Glutamatergic neuron (in vitro differentiated cells): ENCODE measurements around the gene RPS6KA2. TPM values are rescaled to one million over a fixed set of nuclear protein-coding genes. Genes with fewer than 3 reads are reported as not detected.
A peak's percentile ranks its signal among the peaks of the same experiment; 100 is the strongest.

Source experiments
- DNase-seq: peaks from one replicate; pipeline ENCODE4 v3.0.0; 2022
- H3K27ac Mint-ChIP-seq: one replicate; pipeline ENCODE4 v1.8.0; 2020; ENCODE audit warnings: mild to moderate bottlenecking, mixed read lengths, inconsistent platforms; ENCODE audit not compliant: unreplicated experiment
- H3K27me3 Mint-ChIP-seq: one replicate; pipeline ENCODE4 v1.8.0; 2020; ENCODE audit warnings: mild to moderate bottlenecking, moderate library complexity, mixed read lengths, inconsistent platforms; ENCODE audit not compliant: unreplicated experiment
- H3K36me3 Mint-ChIP-seq: one replicate; pipeline ENCODE4 v1.8.0; 2020; ENCODE audit warnings: mild to moderate bottlenecking, mixed read lengths, inconsistent platforms; ENCODE audit not compliant: unreplicated experiment
- H3K4me1 Mint-ChIP-seq: one replicate; pipeline ENCODE4 v1.8.0; 2020; ENCODE audit warnings: mild to moderate bottlenecking, low read depth, mixed read lengths, inconsistent platforms; ENCODE audit not compliant: unreplicated experiment
- H3K4me3 Mint-ChIP-seq: one replicate; pipeline ENCODE4 v1.8.0; 2020; ENCODE audit warnings: mild to moderate bottlenecking, mixed read lengths, inconsistent platforms; ENCODE audit not compliant: unreplicated experiment
- H3K9me3 Mint-ChIP-seq: one replicate; pipeline ENCODE4 v1.8.0; 2020; ENCODE audit warnings: mild to moderate bottlenecking, moderate library complexity, mixed read lengths, inconsistent platforms; ENCODE audit not compliant: unreplicated experiment
- total RNA-seq: library from RNA; stranded (reverse); fragmentation: NEBNext Ultra II Directional; extraction: Animal tissue kit (Norgen Biotek cat#: 25700); gene quantifications from one replicate; pipeline ENCODE4 v1.2.1, GENCODE V29; 2021; ENCODE audit not compliant: unreplicated experiment
- TF ChIP-seq, protein P1 (sequence below): fragments of 200-600 bp; sonication (generic); IDR thresholded peaks from one replicate; pipeline ENCODE4 v1.5.0; 2021; ENCODE audit not compliant: partially characterized antibody, unreplicated experiment

The RPS6KA2 gene
- total RNA-seq, 1 donor from 2014 or later, result 109 TPM

DNA sequence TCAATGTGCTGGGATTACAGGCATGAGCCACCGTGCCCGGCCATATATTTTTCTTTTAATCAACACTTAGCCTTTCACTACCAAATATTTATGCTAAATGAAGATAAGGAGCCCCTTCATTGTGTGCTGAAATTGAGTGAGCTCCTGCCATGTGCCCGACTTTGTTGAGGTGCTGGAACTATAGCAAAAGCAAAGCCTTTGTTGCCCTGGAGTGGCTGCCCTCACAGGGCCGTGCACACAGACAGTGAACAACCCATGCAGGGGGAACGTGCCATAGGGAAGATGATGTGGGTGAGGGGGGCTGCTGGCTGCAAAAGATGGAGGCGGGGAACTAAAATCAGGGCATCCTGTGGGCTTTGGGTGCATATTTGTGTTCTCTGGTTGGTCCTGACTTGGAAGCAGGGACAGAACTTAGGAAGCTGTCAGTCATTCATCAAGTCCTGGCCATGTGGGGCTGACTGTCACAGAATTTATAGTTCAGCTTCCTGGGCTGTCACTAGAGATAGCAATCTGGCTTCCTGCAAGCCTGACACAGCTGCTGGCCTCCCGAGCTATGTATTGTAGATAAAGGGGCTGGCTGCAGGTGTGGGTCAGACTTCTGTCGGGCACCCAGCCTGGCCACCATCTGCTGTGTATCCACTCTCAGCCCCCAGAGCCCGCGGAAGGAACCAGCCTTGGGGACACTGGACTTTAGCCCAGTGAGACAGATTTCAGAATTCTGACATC is 187.5 kb downstream of the RPS6KA2 start:
- peak overlapping the region; percentile 90 for H3K27ac Mint-ChIP-seq
- DNase-seq, result peak; percentile 67
- no peaks in the 10 kb centered on the region for H3K36me3 Mint-ChIP-seq
- TF ChIP-seq, protein P1, sequence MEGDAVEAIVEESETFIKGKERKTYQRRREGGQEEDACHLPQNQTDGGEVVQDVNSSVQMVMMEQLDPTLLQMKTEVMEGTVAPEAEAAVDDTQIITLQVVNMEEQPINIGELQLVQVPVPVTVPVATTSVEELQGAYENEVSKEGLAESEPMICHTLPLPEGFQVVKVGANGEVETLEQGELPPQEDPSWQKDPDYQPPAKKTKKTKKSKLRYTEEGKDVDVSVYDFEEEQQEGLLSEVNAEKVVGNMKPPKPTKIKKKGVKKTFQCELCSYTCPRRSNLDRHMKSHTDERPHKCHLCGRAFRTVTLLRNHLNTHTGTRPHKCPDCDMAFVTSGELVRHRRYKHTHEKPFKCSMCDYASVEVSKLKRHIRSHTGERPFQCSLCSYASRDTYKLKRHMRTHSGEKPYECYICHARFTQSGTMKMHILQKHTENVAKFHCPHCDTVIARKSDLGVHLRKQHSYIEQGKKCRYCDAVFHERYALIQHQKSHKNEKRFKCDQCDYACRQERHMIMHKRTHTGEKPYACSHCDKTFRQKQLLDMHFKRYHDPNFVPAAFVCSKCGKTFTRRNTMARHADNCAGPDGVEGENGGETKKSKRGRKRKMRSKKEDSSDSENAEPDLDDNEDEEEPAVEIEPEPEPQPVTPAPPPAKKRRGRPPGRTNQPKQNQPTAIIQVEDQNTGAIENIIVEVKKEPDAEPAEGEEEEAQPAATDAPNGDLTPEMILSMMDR, result no peak
- peaks cover 69% of the 10 kb centered on the region for H3K4me1 Mint-ChIP-seq
- peak overlapping the region; percentile 70 for H3K4me3 Mint-ChIP-seq
- peaks cover 25% of the 10 kb centered on the region for H3K9me3 Mint-ChIP-seq
- H3K27me3 Mint-ChIP-seq, result peaks cover 31% of the 10 kb centered on the region

DNA sequence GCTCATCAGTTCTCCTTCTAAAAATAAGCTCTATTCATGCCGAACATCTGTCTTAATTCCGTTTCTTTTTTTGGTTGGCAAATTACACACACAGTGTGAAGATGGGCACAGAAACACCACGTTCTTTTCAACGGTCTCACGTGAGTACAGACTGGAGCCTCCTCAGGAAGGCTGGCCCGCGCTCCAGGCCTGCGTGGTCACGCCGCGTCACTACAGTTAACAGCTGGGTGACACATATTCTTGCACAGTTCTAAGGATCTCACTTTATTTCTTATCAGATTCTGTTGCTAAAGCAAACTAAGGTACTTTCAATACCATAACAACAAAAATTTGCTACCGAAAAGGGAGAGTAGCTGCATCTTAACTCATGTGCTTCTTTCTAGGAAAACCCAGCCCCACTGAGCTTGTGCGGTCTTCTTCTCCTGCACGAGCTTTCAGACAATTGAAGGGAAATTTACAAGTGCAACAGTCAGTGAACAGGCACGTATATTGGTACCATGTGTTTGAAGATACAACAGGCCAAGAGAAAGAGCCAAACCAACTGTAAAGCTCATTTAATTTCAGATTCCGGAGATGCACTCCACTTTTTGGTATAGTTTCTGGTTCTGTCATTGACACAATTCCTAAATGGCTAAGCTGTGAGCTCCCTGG is 188.7 kb downstream of the RPS6KA2 start:
- peaks cover 31% of the 10 kb centered on the region for H3K27me3 Mint-ChIP-seq
- peak overlapping the region; percentile 72 for H3K4me3 Mint-ChIP-seq
- no peaks in the 10 kb centered on the region for H3K36me3 Mint-ChIP-seq
- TF ChIP-seq, protein P1, result no peak
- H3K27ac Mint-ChIP-seq, result peak overlapping the region; percentile 91
- H3K9me3 Mint-ChIP-seq, result peaks cover 25% of the 10 kb centered on the region
- DNase-seq, result no peak
- peaks cover 59% of the 10 kb centered on the region for H3K4me1 Mint-ChIP-seq

DNA sequence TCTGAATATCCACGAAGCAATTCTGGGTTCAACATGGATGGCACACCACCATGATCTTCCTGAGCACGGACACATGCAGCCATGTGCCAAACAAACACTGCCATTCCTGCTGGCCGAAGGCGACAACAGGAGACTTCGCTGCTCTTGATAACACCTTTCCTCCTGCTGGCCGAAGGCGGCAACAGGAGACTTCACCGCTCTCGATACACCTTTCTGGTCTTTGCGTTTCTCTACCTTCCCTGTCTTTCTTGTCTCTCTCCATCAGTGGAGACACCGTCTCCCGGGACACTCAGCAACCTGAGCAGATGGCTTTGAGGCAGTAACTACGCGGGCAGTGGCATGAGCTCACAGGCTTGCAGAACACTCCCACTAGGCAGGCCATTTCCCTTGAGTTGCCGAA is 189.4 kb downstream of the RPS6KA2 start:
- peak; percentile 61 for DNase-seq
- Mint-ChIP-seq H3K4me3 (peak overlapping the region; percentile 72), H3K27me3 (peaks cover 28% of the 10 kb centered on the region), H3K9me3 (peaks cover 25% of the 10 kb centered on the region), H3K4me1 (peaks cover 59% of the 10 kb centered on the region), H3K27ac (peak overlapping the region; percentile 91), H3K36me3 (no peaks in the 10 kb centered on the region)
- TF ChIP-seq, protein P1, result peak; percentile 41

DNA sequence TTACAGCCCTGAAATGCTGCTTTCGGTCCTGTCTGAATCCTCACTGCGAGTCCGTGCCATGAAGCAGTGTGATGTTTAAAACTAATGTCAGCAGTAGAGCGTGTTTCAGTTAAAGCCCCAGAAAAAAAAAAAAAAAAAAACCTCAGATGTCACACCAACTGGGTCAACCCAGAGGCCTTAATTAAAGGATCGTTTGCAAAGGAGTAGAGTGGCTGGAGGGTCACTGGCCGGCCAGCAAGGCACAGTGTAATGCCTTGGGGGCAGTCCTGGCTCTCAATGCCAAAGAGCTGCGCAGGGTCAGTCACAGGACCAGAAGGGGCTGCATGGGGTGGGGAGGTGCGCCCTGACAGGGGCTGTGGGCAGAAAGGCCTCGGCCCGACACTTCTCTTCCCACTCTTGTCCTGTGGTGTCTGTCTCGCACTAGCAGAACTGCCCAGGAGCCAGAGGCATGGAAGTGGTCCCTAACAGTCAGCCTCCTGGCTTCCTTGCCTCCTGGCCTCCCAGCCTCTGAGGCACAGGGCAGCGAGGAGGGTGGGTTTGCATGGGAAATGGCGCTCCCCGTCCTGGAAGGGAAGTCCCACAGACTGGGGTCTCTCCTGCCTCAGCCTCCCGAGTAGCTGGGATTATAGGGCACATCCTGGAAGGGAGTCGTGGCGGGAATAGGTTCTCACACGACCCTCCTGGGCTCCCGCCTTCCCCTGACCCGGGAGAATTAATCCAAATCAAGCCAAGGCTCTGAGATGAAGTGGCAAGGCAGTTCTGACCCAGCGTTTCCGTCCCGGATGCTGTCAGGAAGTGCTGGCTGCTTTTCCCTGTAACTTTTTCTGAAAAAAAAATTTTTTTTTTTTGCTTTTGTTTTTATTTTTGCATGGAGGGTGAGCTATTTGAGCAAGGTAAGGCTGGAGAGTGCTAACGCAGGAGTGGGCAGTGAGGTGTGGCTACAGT is 190.6 kb downstream of the RPS6KA2 start:
- DNase-seq, result no peak
- peaks cover 51% of the 10 kb centered on the region for H3K4me1 Mint-ChIP-seq
- no peaks in the 10 kb centered on the region for H3K36me3 Mint-ChIP-seq
- peaks cover 25% of the 10 kb centered on the region for H3K9me3 Mint-ChIP-seq
- H3K27me3 Mint-ChIP-seq, result peaks cover 23% of the 10 kb centered on the region
- peak overlapping the region; percentile 91 for H3K27ac Mint-ChIP-seq
- H3K4me3 Mint-ChIP-seq, result peak overlapping the region; percentile 50
- TF ChIP-seq, protein P1, result no peak
